Measurements from ENCODE around the gene GPRIN2.

The GPRIN2 gene

DNA sequence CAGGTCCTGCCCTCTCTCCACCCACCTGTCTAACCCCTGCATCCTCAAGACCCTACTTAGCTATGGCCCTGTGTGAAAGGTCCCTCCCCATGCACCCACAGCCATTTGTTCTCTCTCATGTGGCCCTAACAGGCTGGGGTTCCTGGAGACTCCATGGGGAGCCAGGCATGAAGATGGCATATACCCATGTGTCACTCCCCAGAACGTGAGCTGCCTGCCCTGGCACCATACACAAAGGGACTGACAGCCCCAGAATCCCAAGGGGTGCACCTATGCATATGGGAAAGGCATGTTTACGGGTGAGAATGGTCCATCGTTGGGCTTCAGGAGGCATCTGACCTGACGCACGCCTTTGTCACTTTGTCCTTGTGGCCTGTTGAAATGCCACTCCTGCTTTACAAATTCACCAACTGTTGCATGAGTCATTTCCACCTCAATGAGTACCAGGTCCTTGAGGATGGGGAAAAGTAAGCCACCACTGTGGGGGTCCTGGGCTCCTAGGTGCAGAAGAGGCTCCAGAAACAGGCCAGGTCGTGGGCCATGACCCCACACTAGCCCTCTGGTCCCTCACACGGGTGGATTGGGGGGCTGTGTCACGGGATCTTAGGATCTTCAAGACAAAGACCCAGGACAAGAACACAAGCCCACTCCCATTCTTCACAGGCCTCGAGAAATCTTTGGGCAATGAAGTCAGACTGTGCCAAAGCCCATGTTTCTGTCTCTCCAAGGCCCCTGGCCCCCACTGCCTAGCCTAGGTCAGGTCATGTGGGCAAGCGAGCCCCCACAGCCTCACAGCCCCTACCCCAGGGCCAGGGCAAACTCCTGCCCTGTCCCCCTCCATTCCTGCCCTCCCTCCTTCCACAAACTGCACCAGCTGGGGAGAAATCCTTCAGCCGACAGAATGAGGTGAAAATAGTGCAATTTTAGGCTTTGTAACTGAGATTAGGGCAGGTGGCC, 8.6 kb downstream of the GPRIN2 start:
- no peak for DNase-seq

- peak in 1 of 2 donors; percentile 11 for DNase-seq
Observed at GRCh38 chr10:46546591-46547540, 9.6 kb downstream of the GPRIN2 start.

GRCh38 chr10:46545861-46546590, 10.4 kb downstream of the GPRIN2 start:
- DNase-seq: peak in 1 of 2 donors; percentile 10

DNA sequence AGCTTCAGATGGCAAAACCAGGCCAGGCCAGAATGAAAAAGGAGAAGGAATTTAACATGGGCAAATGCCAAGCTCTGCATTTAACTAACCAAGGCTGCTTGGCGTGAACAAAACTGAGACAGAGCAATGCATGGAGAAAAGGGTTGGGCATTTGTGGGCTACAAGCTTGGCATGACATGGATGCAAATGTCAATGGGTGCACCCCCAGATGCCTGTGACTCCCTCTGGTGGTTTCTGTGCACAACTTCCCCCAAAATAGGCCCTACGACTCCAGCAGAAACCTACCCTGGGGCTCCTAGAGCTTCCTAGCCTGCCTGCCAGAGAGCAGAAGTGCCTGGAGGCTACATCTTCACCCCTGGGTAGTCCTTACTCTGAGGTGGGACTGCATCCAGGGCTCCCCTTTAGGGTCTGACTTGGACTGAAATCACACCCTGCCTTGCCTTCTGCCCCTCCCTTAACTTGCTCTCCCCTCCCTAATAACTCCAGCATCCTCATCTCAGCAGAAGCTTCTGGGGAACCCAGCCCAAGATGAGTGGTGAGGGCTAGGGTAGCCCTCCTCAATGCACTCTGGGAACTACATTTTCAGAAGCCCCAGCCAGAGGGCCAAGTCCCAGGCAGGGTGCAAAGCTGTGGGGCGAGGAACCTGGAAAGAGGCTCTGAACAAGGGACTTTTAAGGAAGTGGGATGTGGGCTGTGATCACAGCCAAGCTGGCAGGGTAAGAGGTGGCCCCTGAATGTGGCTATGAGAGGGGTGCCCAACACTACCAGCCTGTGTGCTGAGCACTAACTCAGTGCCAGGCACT, 11.3 kb downstream of the GPRIN2 start:
- DNase-seq: peak in 1 of 2 donors; percentile 11

- DNase-seq: peak in 1 of 2 donors; percentile 10
Observed at GRCh38 chr10:46543466-46544377, 12.7 kb downstream of the GPRIN2 start.

DNA sequence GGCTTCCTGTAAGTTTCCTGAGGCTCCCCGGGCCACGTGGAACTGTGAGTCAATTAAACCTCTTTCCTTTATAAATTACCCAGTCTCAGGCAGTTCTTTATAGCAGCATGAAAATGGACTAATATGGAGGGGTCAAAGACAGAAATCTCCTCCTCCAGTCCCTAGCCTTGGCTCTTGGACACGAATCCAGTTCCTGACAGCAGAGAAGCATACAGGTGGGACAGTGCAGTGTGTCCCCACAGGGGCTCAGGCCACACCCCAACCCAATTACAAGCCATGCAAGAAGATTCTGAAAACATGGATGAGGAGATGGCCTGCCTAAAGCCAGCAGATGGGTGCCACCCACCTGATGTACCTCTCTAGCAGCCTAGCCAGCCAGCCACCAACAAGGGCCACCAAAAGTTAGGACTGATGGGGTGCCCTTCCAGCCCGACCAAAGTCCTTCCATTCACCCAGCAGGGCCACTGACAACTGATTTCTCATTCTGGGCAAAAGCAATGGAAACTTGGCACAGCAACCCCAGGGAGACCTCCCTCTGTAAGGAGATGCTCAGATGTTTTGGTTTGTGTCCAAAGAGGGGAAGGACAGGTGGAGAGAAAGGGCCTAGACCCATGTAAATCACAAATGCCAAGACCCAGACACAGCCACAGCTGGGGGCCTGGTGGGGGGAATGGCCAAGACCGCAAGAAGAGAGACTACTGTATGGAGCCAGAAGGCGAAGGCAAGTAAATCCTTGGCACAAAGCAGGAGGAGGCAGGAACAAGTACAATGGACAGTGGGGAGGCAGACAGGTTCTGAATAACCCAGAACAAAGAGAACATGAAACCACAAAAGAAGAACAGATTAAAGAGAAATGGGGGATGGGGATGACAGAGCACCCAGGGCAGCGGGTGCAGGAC, 13.6 kb downstream of the GPRIN2 start:
- peak in 1 of 2 donors; percentile 10 for DNase-seq

DNA sequence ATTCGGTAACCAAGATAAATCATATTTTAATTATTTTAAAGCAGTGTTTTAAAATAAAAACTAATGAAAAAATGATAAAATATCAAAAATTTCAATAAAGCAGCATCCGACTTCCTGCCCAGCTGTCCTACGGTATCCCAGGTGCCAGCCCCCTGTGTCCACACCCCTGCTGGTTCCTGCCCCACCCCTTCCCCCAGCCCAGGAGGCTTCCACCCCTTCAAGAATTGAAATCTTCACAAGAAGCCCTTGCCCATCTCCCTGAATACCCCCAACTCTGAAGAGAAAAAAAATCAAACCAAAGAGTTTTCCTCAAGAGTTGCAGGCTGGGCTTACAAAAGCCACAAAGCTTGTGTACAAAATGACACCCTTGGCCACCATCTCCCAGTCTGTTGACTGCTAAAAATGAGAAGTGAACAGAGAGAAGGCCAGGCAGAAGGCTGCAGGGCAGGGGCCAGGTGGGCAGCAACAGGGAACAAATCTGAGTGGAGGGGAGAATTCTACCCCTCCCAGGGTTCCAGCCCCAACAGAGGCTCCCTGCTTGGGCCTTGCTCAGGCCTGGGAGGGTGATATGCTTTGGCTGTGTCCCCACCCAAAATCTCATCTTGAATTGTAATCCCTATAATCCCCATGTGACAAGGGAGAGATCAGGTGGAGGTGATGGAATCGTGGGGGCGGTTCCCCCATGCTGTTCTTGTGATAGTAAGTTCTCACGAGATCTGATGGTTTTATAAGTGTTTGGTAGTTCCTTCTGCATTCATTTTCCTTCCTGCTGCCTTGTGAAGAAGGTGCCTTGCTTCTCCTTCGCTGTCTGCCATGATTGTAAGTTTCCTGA, 14.5 kb downstream of the GPRIN2 start:
- peak in 1 of 2 donors; percentile 8 for DNase-seq

DNA sequence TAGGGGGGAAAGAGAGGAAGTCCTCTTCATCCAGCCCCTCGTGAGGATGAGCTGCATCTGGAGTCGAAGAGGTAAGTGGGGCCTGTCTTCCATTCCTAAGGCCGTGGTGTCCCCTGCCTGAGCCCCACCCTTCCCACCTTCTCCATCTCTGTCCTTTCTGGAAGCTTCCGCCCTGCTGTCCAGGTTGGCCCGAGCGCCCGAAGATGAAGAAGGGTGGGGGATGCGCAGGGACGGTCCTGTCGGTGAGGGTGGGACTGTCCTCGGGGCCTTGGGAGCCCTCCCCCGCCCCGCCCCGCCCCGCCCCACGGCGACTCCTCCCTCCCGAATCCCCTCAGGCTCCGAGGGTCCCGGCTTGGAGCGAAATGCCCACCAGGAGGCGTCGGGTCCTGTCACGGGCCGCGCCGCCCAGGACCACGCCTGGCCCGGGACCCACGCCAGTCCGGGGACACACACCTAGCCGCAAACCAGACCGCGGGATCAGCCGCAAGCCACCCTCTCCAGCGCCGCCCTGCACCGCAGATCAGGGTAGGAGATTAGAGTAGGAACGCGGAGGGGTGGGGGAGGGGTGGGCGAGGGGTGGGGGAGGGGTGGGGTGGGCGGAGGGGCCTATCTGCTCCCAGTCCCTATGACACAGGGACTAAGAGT, 15.3 kb downstream of the GPRIN2 start:
- DNase-seq: peak in 1 of 2 donors; percentile 17

DNA sequence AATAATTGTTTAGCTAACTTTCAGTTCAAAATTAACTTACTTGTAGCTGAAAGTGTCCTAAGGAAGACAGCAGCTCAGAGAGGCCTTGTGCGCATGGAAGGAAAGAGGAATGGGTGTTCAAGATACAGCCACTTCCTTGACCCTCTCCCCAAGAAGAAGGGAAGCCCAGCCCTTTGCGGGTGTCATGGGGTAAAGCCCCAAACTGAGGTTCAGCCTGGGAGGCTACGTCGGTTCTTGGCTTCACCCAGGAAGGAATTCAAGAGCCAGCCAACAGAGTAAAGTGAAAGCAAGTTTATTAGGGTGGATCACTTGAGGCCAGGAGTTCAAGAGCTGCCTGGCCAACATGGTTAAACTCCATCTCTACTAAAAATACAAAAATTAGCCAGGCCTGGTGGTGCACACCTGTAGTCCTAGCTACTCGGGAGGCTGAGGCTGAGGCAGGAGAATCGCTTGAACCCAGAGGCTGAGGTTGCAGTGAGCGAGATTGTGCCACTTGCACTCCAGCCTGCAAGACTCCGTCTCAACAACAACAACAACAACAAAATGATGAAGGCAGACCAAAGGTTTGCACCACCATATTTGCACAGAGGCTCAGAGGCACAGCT, 15.9 kb downstream of the GPRIN2 start:
- no peak for DNase-seq

GRCh38 chr10:46539596-46540411, 16.7 kb downstream of the GPRIN2 start:
- no peak for DNase-seq

DNA sequence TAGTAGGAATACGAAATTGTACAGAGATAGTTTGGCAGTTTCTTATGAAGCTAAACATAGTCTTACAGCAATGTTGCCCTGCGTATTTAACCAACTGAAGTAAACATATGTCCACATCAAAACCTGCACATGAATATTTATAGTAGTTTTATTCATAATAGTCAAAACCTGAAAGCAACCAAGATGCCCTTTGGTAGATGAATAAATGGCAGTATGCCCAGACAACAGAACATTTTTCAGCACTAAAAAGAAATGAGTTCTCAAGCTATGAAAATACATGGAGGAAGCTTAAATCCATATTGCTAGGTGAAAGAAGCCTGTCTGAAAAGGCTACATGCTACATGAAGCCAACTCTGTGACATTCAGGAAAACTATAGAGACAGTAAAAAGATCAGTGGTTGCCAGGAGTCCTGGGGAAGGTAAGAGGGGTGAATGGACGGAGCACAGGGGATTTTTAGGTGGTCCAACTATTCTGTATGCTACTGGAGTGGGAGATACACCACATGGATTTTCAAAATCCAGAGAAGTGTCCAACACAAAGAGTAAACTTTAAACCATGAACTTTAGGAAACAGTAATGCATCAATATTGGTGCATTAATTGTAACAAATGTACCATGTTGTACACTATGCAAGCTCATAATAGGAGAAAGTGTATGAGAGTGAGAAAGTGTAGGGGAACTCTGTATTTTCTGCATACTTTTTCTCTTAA, 17.6 kb downstream of the GPRIN2 start:
- DNase-seq: no peak

DNA sequence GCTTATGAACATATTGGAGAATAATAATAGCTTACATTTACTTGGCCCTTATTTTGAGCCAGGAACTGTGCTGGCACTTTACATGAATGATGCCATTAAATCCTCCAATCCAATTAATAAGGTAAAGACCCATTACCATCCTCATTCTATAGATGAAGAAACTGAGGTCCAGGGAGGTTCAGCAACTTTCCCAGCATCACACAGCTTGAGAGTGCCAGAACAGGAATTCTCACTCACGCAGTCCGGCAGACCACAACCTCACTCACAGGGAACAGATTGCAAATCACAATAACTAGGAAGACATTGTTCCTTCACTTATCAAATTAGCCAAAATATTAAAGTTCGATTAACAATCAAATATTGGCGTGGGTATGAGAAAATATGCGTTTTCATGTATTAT, 18.3 kb downstream of the GPRIN2 start:
- DNase-seq: no peak

DNA sequence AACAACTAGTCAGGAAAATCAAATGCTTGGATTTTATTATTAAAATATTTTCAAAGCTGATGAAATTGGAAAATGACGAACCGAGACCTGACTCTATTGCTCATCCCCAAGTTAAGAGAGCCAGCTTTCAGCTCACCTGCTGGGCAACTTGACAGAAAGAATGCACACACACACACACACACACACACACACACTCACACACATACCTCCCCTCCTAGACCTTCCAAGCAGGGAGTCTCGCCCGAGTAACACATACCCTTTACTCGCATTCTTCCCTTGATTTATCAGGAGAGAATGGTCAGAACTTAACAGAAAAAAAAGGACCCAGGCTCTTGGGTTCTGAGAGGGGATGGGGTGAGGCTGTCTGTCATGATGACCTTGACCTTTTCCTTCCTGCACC, 19.1 kb downstream of the GPRIN2 start:
- no peak for DNase-seq

DNA sequence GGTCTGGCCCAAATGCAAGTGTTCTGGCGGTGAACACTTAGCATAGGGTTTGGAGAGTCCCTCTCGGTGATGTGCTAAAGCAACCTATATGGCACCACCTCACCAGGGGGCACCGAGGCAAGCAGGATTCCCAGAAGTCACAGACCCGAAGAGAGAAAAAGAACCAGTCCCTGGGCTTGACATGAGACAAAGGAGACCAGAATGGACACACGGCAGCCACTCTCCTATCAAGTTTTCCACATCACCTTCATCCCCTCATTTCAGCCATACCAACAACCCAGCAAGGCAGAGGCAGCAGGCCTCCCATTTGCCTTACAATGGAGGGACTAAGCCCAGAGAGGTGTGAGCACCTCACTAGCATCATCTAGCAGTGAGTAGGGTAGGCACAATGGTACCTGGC, 19.7 kb downstream of the GPRIN2 start:
- DNase-seq: no peak

DNA sequence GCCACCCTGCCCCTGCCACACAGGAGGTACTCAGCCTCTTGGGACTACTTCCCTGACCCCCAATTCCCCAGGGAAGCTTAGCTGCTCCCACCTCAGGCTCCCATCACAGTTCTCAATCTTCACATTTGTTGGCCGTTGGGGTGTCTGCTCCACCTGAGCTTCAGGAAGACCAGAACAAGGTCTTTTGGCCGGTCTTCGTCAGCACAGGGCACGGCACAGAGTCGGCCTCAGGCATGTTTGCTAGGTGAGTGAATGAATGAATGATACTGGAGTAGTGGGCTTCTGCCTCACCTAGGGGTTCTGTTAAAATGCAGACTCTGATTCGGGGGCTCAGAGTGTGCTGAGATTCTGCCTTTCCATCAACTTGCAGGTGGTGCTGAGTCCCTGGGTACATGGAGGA, 20.3 kb downstream of the GPRIN2 start:
- no peak for DNase-seq

All from CD4-positive, alpha-beta T cell treated with Interleukin-4 for 1 hour (primary cell).